Activated T-helper 1 cell treated with anti-CD3 and anti-CD28 coated beads, Interleukin-12 subunit alpha, Interleukin-12 subunit beta, Interleukin-2, Interleukin-4 antibody, amounts not matched to agents 30 ng/mL and 10 ng/mL and 1 ng/mL, durations not matched to agents 14 hours and 24 hours and 36 hours (primary cell): ENCODE measurements around the gene GIPC1. TPM values are rescaled to one million over a fixed set of nuclear protein-coding genes. Genes with fewer than 3 reads are reported as not detected.

Experiments
- DNase-seq: peaks from one replicate; pipeline ENCODE4 v3.0.0; 2021; ENCODE audit warnings: low spot score
- H3K27ac Mint-ChIP-seq: one replicate; pipeline ENCODE4 v1.8.0; 2021; ENCODE audit warnings: mild to moderate bottlenecking, mixed read lengths
- H3K27me3 Mint-ChIP-seq: one replicate; pipeline ENCODE4 v1.8.0; 2022; ENCODE audit warnings: mild to moderate bottlenecking, moderate library complexity, mixed read lengths; ENCODE audit not compliant: insufficient read depth
- H3K36me3 Mint-ChIP-seq: one replicate; pipeline ENCODE4 v1.8.0; 2021; ENCODE audit warnings: low read depth, mixed read lengths
- H3K4me1 Mint-ChIP-seq: one replicate; pipeline ENCODE4 v1.8.0; 2021; ENCODE audit warnings: low read depth, mixed read lengths
- H3K4me3 Mint-ChIP-seq: one replicate; pipeline ENCODE4 v1.8.0; 2021; ENCODE audit warnings: mild to moderate bottlenecking, moderate library complexity, mixed read lengths
- H3K9me3 Mint-ChIP-seq: one replicate; pipeline ENCODE4 v1.8.0; 2021; ENCODE audit warnings: mixed read lengths
- intact Hi-C: fragments of 100-400 bp; cut with micrococcal nuclease; formaldehyde crosslinking; loops from one replicate; pipeline ENCODE4 v1.15.1; 2024
- total RNA-seq: library from RNA; stranded (reverse); gene quantifications from 2 replicates; pipeline ENCODE4 v1.2.3, GENCODE V29; 2022

GIPC1 gene
- total RNA-seq, 1 donor from 2014 or later: 42.9 TPM

DNA sequence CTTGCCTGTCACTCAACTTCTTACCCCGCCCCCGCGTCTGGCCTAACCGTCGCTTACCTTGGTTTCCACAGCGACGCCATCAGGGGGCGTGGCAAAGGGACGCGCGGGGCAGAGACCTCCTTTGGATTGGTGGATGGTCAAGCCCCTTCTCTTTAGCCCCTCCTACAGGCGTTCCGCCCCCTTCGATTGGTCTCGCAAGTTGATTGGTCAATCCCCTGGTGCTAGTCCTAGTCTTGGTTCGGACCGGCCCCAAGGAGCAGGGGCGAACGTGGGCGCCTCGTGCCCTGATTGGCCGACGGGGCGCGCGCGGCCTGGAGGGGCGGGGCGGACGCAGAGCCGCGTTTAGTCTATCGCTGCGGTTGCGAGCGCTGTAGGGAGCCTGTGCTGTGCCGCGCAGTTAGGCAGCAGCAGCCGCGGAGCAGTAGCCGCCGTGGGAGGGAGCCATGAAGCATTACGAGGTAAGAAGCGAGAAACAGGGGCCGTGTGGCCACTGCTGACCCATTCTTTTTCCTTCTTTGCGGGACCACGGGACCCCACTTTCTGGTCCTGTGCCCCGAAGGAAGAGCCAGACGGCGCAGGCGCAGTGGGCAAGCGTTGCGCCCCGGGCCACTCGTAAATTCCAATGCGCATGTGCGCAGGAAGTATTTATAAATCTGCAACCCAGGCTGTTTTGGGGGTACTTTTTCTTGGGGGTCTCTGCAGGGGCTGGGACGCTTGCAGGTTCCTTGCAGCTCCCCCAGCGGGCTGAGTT, 33.5 kb upstream of the GIPC1 start, which contains the start of gene TECR:
TSS of gene TECR (plus strand) at position 341 of the 751 bp plus-strand sequence. CDS start at position 444, 103 bp downstream.
- intact Hi-C loops: loop anchor here (1.0 to 10.0 kb wide), 4 partner anchors 11 to 1375 kb away; partner anchors contain the start of genes DNAJB1, IER2 and STX10
- Mint-ChIP-seq H3K27me3 (no peaks in the 10 kb centered on the region), H3K27ac (peak within 1 kb of the TSS; percentile 97)

GRCh38 chr19:14528419-14529253, 32.7 kb upstream of the GIPC1 start:
- peaks cover 13% of the 10 kb centered on the region for H3K4me1 Mint-ChIP-seq
- H3K27ac Mint-ChIP-seq: peak overlapping the region; percentile 97
- intact Hi-C loops: loop anchor here (1.0 to 10.0 kb wide), 4 partner anchors 10 to 1374 kb away; partner anchors contain the start of genes DNAJB1, IER2 and STX10
- no peaks in the 10 kb centered on the region for H3K27me3 Mint-ChIP-seq
- peaks cover 8% of the 10 kb centered on the region for H3K36me3 Mint-ChIP-seq
- DNase-seq: no peak
- H3K4me3 Mint-ChIP-seq: peak overlapping the region; percentile 96
- no peaks in the 10 kb centered on the region for H3K9me3 Mint-ChIP-seq

More for the DNA sequence above, 33.5 kb upstream of the GIPC1 start, which contains the start of gene TECR:
- peak within 1 kb of the TSS; percentile 96 for H3K4me3 Mint-ChIP-seq
- H3K36me3 Mint-ChIP-seq: peaks cover 8% of the 10 kb centered on the region
- DNase-seq: peak; percentile 100
- peaks cover 13% of the 10 kb centered on the region for H3K4me1 Mint-ChIP-seq
- H3K9me3 Mint-ChIP-seq: no peaks in the 10 kb centered on the region

DNA sequence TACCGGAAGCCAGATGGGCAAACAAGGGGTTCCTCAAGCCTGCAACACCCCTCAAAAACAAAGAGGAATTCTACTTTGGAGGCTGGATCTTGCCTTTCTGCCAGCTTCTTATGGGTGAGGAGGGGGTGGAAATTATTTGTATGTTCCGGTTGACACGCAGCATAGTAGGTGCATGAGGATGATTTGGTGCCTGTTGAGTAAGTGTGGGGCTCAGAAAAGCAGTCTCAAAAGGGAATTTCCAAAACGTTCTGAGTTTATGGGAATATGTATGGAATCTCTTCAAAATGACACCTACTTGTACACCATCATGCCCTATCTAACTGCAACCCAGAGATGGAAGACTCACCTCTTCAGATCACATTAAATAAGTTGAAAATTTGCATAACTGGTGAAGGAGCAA, 30.5 kb upstream of the GIPC1 start:
- DNase-seq: no peak
- Mint-ChIP-seq H3K4me1 (peaks cover 31% of the 10 kb centered on the region), H3K9me3 (no peaks in the 10 kb centered on the region), H3K27ac (no peak overlapping the region), H3K36me3 (peaks cover 4% of the 10 kb centered on the region), H3K4me3 (no peak overlapping the region), H3K27me3 (no peaks in the 10 kb centered on the region)
- intact Hi-C loops: loop anchor here (10.0 kb wide), 1 partner anchor 1372 kb away; the partner anchor contains the start of genes IER2 and STX10

GRCh38 chr19:14525729-14526128, 29.8 kb upstream of the GIPC1 start:
- Mint-ChIP-seq H3K27ac (no peak overlapping the region), H3K4me3 (no peak overlapping the region), H3K4me1 (peaks cover 28% of the 10 kb centered on the region), H3K27me3 (no peaks in the 10 kb centered on the region), H3K9me3 (no peaks in the 10 kb centered on the region), H3K36me3 (peaks cover 4% of the 10 kb centered on the region)
- intact Hi-C loops: loop anchor here (10.0 kb wide), 1 partner anchor 1371 kb away; the partner anchor contains the start of genes IER2 and STX10
- DNase-seq: no peak

DNA sequence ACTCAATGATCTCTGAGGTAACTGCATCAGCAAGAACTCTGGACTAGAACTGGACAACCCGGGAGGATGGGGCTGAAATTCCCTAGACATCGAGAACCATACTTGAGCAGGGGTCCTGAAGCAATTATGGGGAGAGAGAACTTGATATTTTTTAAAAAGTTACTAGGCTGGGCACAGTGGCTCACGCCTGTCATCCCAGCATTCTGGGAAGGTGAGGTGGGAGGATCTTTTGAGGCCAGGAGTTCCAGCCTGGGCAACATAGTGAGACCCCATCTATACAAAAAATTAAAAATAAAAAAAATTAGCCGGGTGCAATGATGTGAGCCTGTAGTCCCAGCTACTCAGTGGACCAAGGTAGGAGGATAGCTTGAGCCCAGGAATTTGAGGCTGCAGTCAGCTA, 24.6 kb upstream of the GIPC1 start:
- Mint-ChIP-seq H3K36me3 (peaks cover 18% of the 10 kb centered on the region), H3K4me3 (no peak overlapping the region)

GRCh38 chr19:14519860-14520407, 24.0 kb upstream of the GIPC1 start:
- no peaks in the 10 kb centered on the region for H3K9me3 Mint-ChIP-seq
- intact Hi-C loops: loop anchor here (2.0 to 10.0 kb wide), 3 partner anchors 23 to 1365 kb away; partner anchors contain the start of genes GIPC1, IER2 and STX10
- DNase-seq: no peak
- peaks cover 2% of the 10 kb centered on the region for H3K27me3 Mint-ChIP-seq
- peak overlapping the region; percentile 83 for H3K4me3 Mint-ChIP-seq
- peaks cover 24% of the 10 kb centered on the region for H3K36me3 Mint-ChIP-seq
- peaks cover 58% of the 10 kb centered on the region for H3K4me1 Mint-ChIP-seq
- H3K27ac Mint-ChIP-seq: peak overlapping the region; percentile 94

More for the DNA sequence above, 24.6 kb upstream of the GIPC1 start:
- peak overlapping the region; percentile 94 for H3K27ac Mint-ChIP-seq
- DNase-seq: no peak
- peaks cover 52% of the 10 kb centered on the region for H3K4me1 Mint-ChIP-seq
- no peaks in the 10 kb centered on the region for H3K9me3 Mint-ChIP-seq
- peaks cover 2% of the 10 kb centered on the region for H3K27me3 Mint-ChIP-seq
- intact Hi-C loops: loop anchor here (10.0 kb wide), 1 partner anchor 1366 kb away; the partner anchor contains the start of genes IER2 and STX10

DNA sequence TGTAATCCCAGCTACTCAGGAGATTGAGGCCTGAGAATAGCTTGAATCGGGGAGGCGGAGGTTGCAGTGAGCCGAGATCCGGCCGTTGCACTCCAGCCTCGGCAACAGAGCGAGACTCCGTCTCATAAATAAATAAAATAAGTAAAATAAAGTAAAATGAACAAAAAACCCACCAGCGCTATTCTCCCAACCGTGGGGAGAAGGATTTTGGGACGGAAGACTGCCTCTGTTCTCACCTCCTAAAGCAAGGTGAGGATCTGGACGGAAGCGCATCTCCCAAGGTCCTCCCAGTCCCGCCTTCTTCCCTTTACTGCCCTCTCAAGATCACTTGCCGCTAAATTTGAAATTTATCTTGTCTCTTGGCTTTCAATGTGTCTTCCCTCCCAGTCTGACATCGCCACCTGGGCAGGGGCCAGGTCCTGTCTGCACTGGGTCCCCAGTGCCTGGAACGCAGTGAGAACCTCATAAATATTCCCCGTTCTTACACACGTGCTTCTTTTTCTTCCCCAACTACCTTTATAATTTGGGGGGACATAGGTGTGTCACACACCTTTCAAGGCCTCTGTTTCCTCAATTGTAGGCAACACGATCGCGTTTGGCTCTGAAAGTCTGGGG, 23.4 kb upstream of the GIPC1 start:
- H3K4me1 Mint-ChIP-seq: peaks cover 63% of the 10 kb centered on the region
- peaks cover 2% of the 10 kb centered on the region for H3K27me3 Mint-ChIP-seq
- intact Hi-C loops: loop anchor here (2.0 kb wide), 2 partner anchors 23 to 605 kb away; partner anchors contain the start of gene GIPC1
- H3K9me3 Mint-ChIP-seq: no peaks in the 10 kb centered on the region
- peak overlapping the region; percentile 94 for H3K27ac Mint-ChIP-seq
- DNase-seq: no peak
- H3K36me3 Mint-ChIP-seq: peaks cover 30% of the 10 kb centered on the region
- H3K4me3 Mint-ChIP-seq: peak overlapping the region; percentile 85

- intact Hi-C loops: loop anchor here (1.0 to 2.0 kb wide), 7 partner anchors 11 to 607 kb away; partner anchors contain the start of genes GIPC1, RFX1 and TECR
These were observed 22.0 kb upstream of the GIPC1 start, which contains the start of gene DNAJB1 for GRCh38 chr19:14517840-14518505. Gene DNAJB1 (minus strand): TSS chr19:14518397. CDS start chr19:14518349, 48 bp downstream.

GRCh38 chr19:14517446-14517839, 21.5 kb upstream of the GIPC1 start:
- peaks cover 2% of the 10 kb centered on the region for H3K27me3 Mint-ChIP-seq
- no peak for DNase-seq
- H3K9me3 Mint-ChIP-seq: no peaks in the 10 kb centered on the region
- peaks cover 55% of the 10 kb centered on the region for H3K4me1 Mint-ChIP-seq
- H3K27ac Mint-ChIP-seq: peak overlapping the region; percentile 77
- intact Hi-C loops: no loop called here
- peaks cover 32% of the 10 kb centered on the region for H3K36me3 Mint-ChIP-seq
- H3K4me3 Mint-ChIP-seq: peak overlapping the region; percentile 91

More at GRCh38 chr19:14517840-14518505, 22.0 kb upstream of the GIPC1 start, which contains the start of gene DNAJB1:
- Mint-ChIP-seq H3K4me1 (peaks cover 60% of the 10 kb centered on the region), H3K4me3 (peak within 1 kb of the TSS; percentile 91), H3K27me3 (peaks cover 2% of the 10 kb centered on the region), H3K27ac (peak within 1 kb of the TSS; percentile 94), H3K9me3 (no peaks in the 10 kb centered on the region), H3K36me3 (peaks cover 32% of the 10 kb centered on the region)
- DNase-seq: peak; percentile 73

- H3K4me3 Mint-ChIP-seq: peak overlapping the region; percentile 91
- peaks cover 49% of the 10 kb centered on the region for H3K4me1 Mint-ChIP-seq
- intact Hi-C loops: no loop called here
- H3K27ac Mint-ChIP-seq: peak overlapping the region; percentile 77
- H3K27me3 Mint-ChIP-seq: peaks cover 2% of the 10 kb centered on the region
- H3K36me3 Mint-ChIP-seq: peaks cover 32% of the 10 kb centered on the region
- no peaks in the 10 kb centered on the region for H3K9me3 Mint-ChIP-seq
- no peak for DNase-seq
These were observed 21.0 kb upstream of the GIPC1 start for GRCh38 chr19:14516746-14517438.

- H3K9me3 Mint-ChIP-seq: no peaks in the 10 kb centered on the region
- intact Hi-C loops: no loop called here
- peak overlapping the region; percentile 91 for H3K4me3 Mint-ChIP-seq
- no peak for DNase-seq
- peak overlapping the region; percentile 77 for H3K27ac Mint-ChIP-seq
- H3K4me1 Mint-ChIP-seq: peaks cover 49% of the 10 kb centered on the region
- H3K36me3 Mint-ChIP-seq: peaks cover 32% of the 10 kb centered on the region
- peaks cover 2% of the 10 kb centered on the region for H3K27me3 Mint-ChIP-seq
These were observed 20.2 kb upstream of the GIPC1 start for GRCh38 chr19:14516048-14516534.
